Stimulated activated CD8-positive, alpha-beta memory T cell treated with anti-CD3 and anti-CD28 coated beads, Interleukin-4, amount 100 ng/mL, for 48 hours (primary cell): ENCODE data around the gene TRIO.

Experiments used
- DNase-seq: peaks from one replicate; pipeline ENCODE4 v3.0.0-alpha.2; 2020

Gene TRIO

DNA sequence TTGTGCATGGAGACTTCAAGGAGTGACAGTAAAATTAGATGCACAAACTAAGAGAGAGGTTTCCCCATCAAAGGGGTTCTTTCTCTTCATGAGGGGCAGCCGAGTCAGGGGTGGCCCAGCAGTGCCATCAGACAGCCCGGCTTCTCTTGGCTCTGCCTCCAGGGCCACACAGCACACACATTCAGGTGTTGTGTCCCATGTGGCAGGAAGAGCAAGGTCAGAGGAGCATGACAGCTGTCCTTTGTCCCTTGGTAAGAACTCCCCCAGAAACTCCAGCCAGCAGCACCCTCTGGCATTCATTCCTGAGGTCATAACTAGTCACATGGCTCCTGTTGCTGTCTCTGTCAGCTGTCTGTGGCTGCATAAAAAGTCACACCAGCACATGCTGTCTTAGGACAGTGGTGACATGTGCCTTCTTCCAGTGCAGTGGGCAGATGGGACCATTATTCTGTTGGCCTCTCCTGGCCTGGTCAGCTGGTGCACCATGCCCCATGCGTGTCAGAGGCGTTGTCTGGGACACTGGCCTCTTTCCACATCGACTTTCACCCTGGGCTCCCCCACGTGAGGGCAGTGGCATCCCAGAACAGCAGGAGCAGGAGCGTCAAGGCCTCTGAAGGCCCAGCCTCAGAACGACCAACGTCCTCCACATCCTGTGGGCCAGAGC lies 360.0 kb downstream of the TRIO start:
- no peak for DNase-seq

DNA sequence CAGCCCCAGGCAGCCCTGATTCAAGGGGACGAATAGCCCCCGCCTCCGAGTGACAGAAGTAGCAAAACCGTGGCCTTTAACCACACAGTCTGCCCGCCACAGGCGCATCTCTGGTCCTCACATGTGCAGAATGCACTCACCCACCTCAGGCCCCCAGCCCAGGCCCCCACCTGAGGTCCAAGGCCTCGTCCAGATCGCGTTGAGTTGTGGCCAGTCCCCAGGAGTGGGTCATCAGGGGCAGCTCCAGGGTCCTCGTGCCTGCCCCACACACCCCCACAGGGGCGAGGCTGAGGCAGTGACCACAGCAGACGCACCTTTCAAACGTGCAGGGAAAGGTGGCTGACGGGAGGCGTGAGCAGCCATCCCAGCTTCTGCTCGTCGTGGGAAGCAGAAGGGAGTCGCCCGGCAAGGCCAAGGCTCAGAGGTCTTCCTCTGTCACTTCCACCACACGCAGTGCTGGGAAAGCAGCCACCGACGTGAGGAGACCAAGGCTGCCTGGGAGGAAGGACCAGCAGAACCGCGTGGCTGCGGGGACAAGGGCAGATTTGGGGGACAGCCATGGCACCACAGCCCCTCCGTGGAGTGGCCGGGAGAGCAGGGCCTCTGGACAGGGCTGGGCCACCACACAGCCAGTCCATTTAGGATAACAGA lies 360.7 kb downstream of the TRIO start:
- DNase-seq: no peak

DNA sequence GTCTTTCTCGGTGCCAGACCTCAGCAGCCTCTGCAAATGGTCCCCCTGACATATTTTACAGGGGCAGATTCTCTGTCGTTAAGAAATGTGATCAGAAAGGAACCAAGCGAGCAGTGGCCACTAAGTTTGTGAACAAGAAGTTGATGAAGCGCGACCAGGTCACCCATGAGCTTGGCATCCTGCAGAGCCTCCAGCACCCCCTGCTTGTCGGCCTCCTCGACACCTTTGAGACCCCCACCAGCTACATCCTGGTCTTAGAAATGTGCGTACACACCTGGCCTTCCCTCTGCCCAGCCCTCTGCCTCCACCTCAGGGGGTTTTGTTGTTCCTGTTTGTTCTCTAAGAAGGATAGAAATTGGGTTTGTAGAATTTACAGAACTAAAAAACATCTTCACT lies 361.2 kb downstream of the TRIO start:
- DNase-seq: no peak

GRCh38 chr5:14504816-14505215 lies 361.7 kb downstream of the TRIO start:
- DNase-seq: no peak

DNA sequence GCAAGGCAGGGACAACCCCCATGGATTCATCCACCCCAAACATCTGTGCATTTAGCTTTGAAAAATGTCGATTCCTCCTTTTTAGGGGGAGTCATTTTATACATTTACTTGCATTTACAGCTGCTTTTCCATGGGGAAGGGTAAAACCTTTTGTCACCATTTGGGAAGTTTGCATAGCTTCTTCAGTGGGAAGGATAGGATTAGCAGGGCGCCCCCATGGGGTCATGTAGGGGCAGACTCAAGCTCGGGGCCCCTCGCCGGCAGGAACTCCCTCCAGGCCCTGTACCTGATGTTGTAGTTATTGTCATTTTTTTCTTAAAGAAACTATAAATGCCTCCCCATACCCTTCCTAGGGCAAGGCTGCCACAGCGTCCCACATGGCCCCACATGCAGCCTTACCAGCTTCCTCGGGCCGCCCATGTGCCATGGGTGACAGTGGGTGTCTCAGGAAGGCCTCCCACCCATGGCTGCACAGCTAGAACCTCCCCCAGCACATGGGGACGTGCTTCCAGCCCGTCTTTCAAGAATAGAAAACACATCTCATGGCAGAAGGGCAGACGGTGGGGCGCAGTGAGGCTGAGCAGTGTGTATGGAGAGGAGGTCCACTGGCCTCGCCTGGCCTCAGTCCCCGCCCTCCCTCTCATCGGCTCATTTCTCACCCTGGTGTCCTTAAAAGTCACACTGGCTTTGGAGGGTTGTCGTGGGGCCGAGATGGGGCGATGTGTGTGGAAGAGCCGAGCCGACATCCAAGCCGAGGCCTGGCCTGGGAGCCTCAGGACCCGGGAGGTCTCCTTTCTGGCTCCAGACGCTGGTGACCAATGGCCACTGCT lies 362.4 kb downstream of the TRIO start:
- no peak for DNase-seq

DNA sequence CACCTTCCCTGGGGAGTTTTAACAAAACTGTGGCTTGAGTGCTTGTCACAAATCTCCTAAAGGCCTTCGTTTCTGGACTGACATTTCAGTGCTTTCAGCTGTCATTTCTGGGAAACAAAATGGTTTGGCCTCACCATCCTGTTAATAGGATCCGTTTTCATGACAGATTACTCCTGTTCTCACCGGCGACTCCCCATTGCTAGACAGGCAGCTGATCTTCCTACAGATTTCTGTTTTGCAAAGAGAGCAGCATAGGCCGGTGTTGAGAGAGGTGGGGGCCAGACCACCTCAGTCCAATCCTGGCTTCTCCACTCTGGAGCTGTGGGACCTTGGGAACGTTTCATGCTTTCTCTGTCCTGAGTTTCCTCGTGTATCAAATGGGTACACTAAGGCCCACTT lies 363.0 kb downstream of the TRIO start:
- DNase-seq: no peak

DNA sequence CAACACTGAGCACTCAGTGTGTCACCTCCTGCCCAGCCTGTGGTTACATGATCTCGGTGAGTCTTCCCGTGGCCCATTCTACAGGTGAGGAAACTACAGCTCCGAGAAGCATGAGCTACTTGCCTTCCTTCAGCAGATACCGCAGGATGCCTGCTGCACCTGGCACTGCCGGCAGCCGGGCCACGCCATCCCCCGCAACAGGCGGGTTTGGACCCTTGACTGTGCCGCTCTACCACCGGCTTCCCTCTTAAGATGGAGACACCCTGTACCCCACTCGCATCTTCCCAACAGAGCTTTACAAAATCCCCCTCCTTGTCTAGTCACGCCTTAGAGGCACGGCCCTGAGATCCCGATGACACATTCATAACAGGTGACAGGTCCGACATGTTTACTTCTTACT lies 363.5 kb downstream of the TRIO start:
- DNase-seq: no peak

DNA sequence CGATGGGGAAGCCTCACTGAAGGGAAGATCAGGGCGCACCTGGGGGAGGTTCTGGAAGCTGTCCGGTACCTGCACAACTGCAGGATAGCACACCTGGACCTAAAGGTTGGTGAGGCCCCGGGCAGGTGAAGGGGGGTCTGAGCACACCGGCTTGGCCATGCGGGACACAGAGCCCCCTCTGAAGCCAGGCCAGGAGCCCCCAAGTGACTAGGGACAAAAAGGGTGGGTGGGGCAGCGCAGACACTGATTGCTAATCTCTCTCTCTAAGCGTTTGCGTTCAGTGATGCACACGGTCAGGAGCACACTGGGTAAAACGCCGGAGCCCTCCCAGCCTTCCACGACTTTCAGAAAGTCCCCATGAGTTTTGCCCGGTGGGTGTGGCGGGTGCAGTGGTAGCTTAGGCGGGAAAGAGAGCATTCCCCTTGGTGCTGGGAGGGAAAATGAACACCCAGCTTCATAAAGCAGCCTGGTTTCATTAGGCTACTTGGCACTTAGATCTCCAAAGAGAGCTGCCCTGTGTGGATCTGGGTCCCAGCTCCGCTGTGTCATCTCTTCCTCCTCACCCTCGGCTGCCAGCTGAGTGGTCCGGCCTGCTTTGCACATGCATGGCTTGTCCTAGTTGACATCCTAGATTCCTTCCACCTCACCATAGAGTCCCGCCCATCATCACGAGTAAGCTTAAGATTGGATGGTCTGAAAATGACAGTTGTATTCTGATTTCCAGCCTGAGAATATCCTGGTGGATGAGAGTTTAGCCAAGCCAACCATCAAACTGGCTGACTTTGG lies 364.2 kb downstream of the TRIO start:
- no peak for DNase-seq

GRCh38 chr5:14508046-14508445 lies 364.9 kb downstream of the TRIO start:
- no peak for DNase-seq

DNA sequence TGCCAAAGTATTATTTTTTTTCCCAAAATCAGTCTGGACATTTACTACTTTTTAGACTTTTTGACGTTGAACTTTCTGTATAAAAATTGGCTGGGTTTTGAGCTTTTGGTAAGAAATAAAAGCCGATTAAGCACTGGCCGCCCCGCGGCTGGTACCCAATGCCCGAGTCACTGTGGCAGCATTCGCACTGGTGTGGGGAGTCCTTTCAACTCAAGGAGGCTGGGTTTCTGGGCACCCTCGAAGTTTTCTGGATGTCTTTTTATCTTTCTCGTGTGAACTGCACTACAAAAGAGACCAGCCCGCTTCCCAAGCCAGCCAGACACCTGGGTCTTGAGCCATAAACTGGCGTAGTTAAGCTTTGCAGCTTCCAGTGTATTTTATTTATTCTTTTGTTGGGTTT lies 366.4 kb downstream of the TRIO start:
- DNase-seq: no peak

- DNase-seq: no peak
Measured at GRCh38 chr5:14510156-14510734, 367.1 kb downstream of the TRIO start.

- no peak for DNase-seq
Measured at GRCh38 chr5:14510880-14511279, 367.7 kb downstream of the TRIO start.

DNA sequence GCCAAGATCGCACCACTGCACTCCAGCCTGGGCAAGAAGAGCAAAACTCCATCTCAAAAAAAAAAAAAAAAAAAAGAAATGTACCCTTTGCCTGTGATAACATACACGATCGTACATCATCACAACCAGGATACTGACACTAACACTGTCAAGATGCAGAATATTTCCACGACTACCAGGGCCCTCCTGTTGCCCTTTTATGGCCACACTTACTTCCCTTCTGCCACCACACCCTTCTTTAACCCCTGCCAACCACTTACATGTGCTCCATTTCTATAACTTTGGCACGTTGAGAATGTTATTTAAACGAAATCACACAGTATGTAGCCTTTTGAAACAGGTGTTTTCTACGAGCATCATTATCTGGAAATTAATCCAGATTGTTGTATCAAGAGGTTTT lies 369.4 kb downstream of the TRIO start:
- DNase-seq: no peak

GRCh38 chr5:14513266-14513665 lies 370.1 kb downstream of the TRIO start:
- no peak for DNase-seq

GRCh38 chr5:14516901-14517300 lies 373.8 kb downstream of the TRIO start:
- no peak for DNase-seq

GRCh38 chr5:14518638-14519037 lies 375.5 kb downstream of the TRIO start:
- DNase-seq: no peak

DNA sequence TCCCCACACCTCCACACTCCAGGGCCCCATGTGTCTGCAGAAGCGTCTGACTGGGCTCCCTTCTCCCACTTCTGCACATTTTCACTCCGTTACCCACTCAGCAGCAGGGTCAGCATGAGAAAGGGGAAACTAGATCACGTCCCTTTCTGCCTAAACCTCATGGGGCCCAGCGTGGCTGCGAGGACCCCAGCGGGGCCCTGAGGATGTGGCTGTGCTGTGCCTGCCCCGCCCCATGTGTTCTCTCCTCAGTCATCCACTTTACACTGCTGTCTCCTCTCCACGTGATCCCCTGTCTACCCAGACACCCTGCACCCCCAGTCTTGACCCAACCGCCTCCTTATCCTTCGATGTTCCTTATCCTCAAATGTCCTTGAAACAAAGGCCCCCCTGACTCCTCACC lies 378.6 kb downstream of the TRIO start:
- no peak for DNase-seq

GRCh38 chr5:14522721-14523120 lies 379.6 kb downstream of the TRIO start:
- no peak for DNase-seq

DNA sequence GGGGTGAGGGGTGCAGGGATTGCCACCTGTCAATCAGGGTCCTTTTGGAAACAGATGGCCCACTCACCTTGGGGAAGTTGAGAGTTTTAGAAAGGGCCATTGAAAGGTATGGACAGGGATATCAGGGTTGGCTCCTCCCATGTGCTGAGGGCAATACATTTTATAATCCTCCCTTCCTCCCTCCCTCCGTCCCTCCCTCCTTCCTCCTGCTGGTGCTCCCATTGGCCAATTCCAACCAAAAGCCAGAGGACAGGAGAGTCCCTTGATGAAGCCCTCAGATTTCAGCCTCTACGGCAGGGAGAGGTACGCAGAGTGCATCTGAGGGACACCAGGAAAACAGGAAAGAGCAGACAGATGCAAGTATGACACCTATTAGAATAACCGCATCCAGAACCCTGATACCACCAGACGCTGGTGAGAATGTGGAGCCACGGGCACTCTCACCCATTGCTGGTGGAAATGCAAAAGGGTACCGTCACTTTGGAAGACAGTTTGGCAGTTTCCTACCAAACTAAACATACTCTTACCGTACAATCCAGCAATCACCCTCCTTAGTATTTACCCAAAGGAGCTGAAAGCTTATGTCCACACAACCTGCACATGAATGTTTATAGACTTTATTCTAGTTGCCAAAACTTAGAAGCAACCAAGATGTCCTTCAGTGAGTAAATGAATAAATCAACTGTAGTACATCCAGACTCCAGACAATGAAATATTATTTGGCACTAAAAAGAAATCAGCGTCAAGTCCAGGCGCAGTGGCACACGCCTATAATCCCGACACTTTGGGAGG lies 380.3 kb downstream of the TRIO start:
- DNase-seq: no peak

DNA sequence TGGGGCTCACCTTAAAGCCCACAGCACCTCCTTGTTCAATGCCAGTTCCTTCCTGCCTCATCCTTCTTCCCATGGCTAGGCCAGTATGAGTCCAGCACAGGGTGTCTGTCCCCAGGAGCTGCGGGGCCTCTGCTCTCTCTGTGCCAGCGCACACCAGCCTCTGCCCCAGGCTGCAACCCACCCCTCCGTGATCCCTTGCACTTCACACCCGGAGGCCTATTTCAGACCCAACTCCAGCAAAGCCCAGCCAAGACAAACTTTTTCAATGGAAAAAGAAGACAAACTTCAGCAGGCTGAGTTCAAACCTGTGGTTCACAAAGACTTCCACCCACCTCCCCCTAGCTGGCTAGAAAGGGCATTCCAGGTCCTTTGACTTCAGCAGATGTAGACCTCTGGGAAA lies 382.3 kb downstream of the TRIO start:
- no peak for DNase-seq

- no peak for DNase-seq
Measured at GRCh38 chr5:14526493-14526892, 383.4 kb downstream of the TRIO start.

- no peak for DNase-seq
Measured at GRCh38 chr5:14528115-14528514, 385.0 kb downstream of the TRIO start.
